Liver (tissue), 9 donors: ENCODE measurements around the gene ZNF92. TPM values are rescaled to one million over a fixed set of nuclear protein-coding genes. Genes with fewer than 3 reads are reported as not detected.

ENCODE experiments used
- DNase-seq: peaks from one replicate; pipeline ENCODE4 v3.0.0-alpha.2; 2017; ENCODE audit warnings: low spot score
- H3K27ac ChIP-seq, 2 donors: one replicate each; pipeline ENCODE4 v1.7.0; 2013; ENCODE audit warnings: inconsistent platforms in 2 of 2, low read length in 2 of 2, control low read depth in 1 of 2, low read depth in 1 of 2, mild to moderate bottlenecking in 1 of 2
- H3K27me3 ChIP-seq, 4 donors: one replicate each; pipeline versions ENCODE4 v1.6.1 to v1.7.0; 2013; ENCODE audit warnings: low read length in 3 of 4, inconsistent platforms in 1 of 4, mild to moderate bottlenecking in 1 of 4, moderate library complexity in 1 of 4; ENCODE audit not compliant: control insufficient read depth in 4 of 4, insufficient read depth in 4 of 4
- H3K36me3 ChIP-seq, 4 donors: one replicate each; pipeline versions ENCODE4 v1.6.1 to v1.7.0; 2013; ENCODE audit warnings: low read length in 3 of 4, mild to moderate bottlenecking in 3 of 4, low read depth in 1 of 4, moderate library complexity in 1 of 4; ENCODE audit not compliant: control insufficient read depth in 4 of 4, insufficient read depth in 3 of 4
- H3K4me1 ChIP-seq, 4 donors: one replicate each; pipeline versions ENCODE4 v1.6.1 to v1.7.0; 2013; ENCODE audit warnings: low read length in 3 of 4, mild to moderate bottlenecking in 3 of 4, moderate library complexity in 1 of 4; ENCODE audit not compliant: control insufficient read depth in 4 of 4, insufficient read depth in 4 of 4
- H3K4me3 ChIP-seq, 3 donors: one replicate each; pipeline versions ENCODE4 v1.6.1 to v1.7.0; 2013; ENCODE audit warnings: low read length in 3 of 3, control low read depth in 1 of 3, low read depth in 1 of 3, mild to moderate bottlenecking in 1 of 3
- H3K9ac ChIP-seq, 2 donors: one replicate each; pipeline ENCODE4 v1.7.0; 2013; ENCODE audit warnings: low read length in 2 of 2, mild to moderate bottlenecking in 2 of 2, moderate library complexity in 2 of 2, control low read depth in 1 of 2, low read depth in 1 of 2
- H3K9me3 ChIP-seq, 4 donors: one replicate each; pipeline versions ENCODE4 v1.6.1 to v1.7.0; 2013; ENCODE audit warnings: low read length in 3 of 4; ENCODE audit not compliant: control insufficient read depth in 4 of 4
- ATF3 ChIP-seq: IDR thresholded peaks from 2 replicates; pipeline ENCODE4 v1.6.1; 2016; ENCODE audit warnings: antibody characterized with exemption
- CTCF ChIP-seq: fragments of 150-350 bp; IDR thresholded peaks from 2 replicates; pipeline ENCODE4 v1.5.1; 2017; ENCODE audit warnings: improper control_type of control experiment, low read depth, low read length; ENCODE audit not compliant: missing input control
- EGR1 ChIP-seq, 2 donors: IDR thresholded peaks; 2 replicates each; pipeline ENCODE4 v1.6.1; 2016 to 2018; ENCODE audit warnings: antibody characterized with exemption in 2 of 2, low read depth in 2 of 2
- FOXA1 ChIP-seq: IDR thresholded peaks from 2 replicates; pipeline ENCODE4 v1.6.1; 2016; ENCODE audit warnings: antibody characterized with exemption
- FOXA2 ChIP-seq: IDR thresholded peaks from 2 replicates; pipeline ENCODE4 v1.6.1; 2016; ENCODE audit warnings: antibody characterized with exemption
- GABPA ChIP-seq, 2 donors: IDR thresholded peaks in 1 of 2; conservative IDR thresholded peaks in 1 of 2; 2 replicates each; pipeline ENCODE4 v1.6.1; 2016; ENCODE audit warnings: antibody characterized with exemption in 2 of 2, mild to moderate bottlenecking in 1 of 2, moderate library complexity in 1 of 2
- HNF4A ChIP-seq, 2 donors: conservative IDR thresholded peaks; 2 replicates each; pipeline ENCODE4 v1.6.1; 2016; ENCODE audit warnings: antibody characterized with exemption in 2 of 2, mild to moderate bottlenecking in 2 of 2
- HNF4G ChIP-seq: IDR thresholded peaks from 2 replicates; pipeline ENCODE4 v1.6.1; 2016; ENCODE audit warnings: antibody characterized with exemption
- JUND ChIP-seq, 2 donors: IDR thresholded peaks; 2 replicates each; pipeline ENCODE4 v1.6.1; 2016; ENCODE audit warnings: antibody characterized with exemption in 2 of 2
- MAX ChIP-seq: IDR thresholded peaks from 2 replicates; pipeline ENCODE4 v1.6.1; 2016; ENCODE audit warnings: antibody characterized with exemption
- NR2F2 ChIP-seq: IDR thresholded peaks from 2 replicates; pipeline ENCODE4 v1.6.1; 2016; ENCODE audit warnings: antibody characterized with exemption
- RAD21 ChIP-seq, 2 donors: IDR thresholded peaks; 2 replicates each; pipeline ENCODE4 v1.6.1; 2016; ENCODE audit warnings: antibody characterized with exemption in 2 of 2, mild to moderate bottlenecking in 2 of 2
- REST ChIP-seq: IDR thresholded peaks from 2 replicates; pipeline ENCODE4 v1.6.1; 2016; ENCODE audit warnings: antibody characterized with exemption, mild to moderate bottlenecking
- RXRA ChIP-seq, 2 donors: IDR thresholded peaks; 2 replicates each; pipeline ENCODE4 v1.6.1; 2017 to 2018; ENCODE audit warnings: antibody characterized with exemption in 2 of 2, mild to moderate bottlenecking in 1 of 2
- SP1 ChIP-seq: IDR thresholded peaks from 2 replicates; pipeline ENCODE4 v1.6.1; 2018; ENCODE audit warnings: antibody characterized with exemption, mild to moderate bottlenecking
- TAF1 ChIP-seq: conservative IDR thresholded peaks from 2 replicates; pipeline ENCODE4 v1.6.1; 2016; ENCODE audit warnings: antibody characterized with exemption, mild to moderate bottlenecking
- YY1 ChIP-seq: IDR thresholded peaks from 2 replicates; pipeline ENCODE4 v1.6.1; 2016; ENCODE audit warnings: antibody characterized with exemption, mild to moderate bottlenecking
- ZBTB33 ChIP-seq: IDR thresholded peaks from 2 replicates; pipeline ENCODE4 v1.6.1; 2016; ENCODE audit warnings: antibody characterized with exemption
- WGBS: extraction: QIAGEN DNeasy Blood & Tissue Kit; methylation state at CpG from one replicate; pipeline ENCODE4 v1.1.7; 2013; 5-methylcytosine and 5-hydroxymethylcytosine counted together
- polyA plus RNA-seq, 2 donors: library from polyadenylated mRNA; stranded (reverse) in 1 of 2; unstranded in 1 of 2; fragments of 200-250 nt in 1 of 2; fragments of >200 nt in 1 of 2; fragmentation: Nextera tagmentation in 1 of 2; extraction: Ambion mirVana in 1 of 2; gene quantifications; one replicate each; pipeline versions ENCODE4 v1.2.1 to v1.2.3, GENCODE V29; 2013 to 2015
- total RNA-seq, 2 donors: library from RNA; depleted of rRNA; stranded (reverse); fragments of >200 nt; gene quantifications; one replicate each; pipeline ENCODE4 v1.2.3, GENCODE V29; 2014
- donor health status: healthy.
- donor health status: healthy.
- donor health status: healthy.
- donor health status: healthy.
- donor health status: healthy.

Gene ZNF92
- total and polyA plus RNA-seq, 4 donors = 1.6 to 6.5 (median 2.7) TPM

GRCh38 chr7:65354263-65354662, 19.4 kb upstream of the ZNF92 start:
- TF ChIP-seq YY1 (no peak), MAX (no peak), TAF1 (no peak), REST (no peak), EGR1 (IDR thresholded peaks at IDR 0.05; ENCODE audit: low read depth in 2 of 2) (no peak), HNF4A (conservative IDR thresholded peaks at IDR 0.05) (no peak), ATF3 (no peak), FOXA1 (no peak), HNF4G (no peak)
- 95% methylated on average over 4 of the region's 4 CpGs for WGBS

GRCh38 chr7:65369843-65370242, 3.8 kb upstream of the ZNF92 start:
- TF ChIP-seq ZBTB33 (no peak), ATF3 (no peak), MAX (no peak), JUND (IDR thresholded peaks at IDR 0.05) (no peak), EGR1 (IDR thresholded peaks at IDR 0.05; ENCODE audit: low read depth in 2 of 2) (no peak), RXRA (IDR thresholded peaks at IDR 0.05) (no peak), SP1 (no peak), RAD21 (IDR thresholded peaks at IDR 0.05) (no peak), FOXA1 (no peak), HNF4G (no peak), CTCF (no peak), GABPA (IDR thresholded peaks at IDR 0.05 in 1 of 2, conservative IDR thresholded peaks at IDR 0.05 in 1 of 2) (no peak), HNF4A (conservative IDR thresholded peaks at IDR 0.05) (no peak), REST (no peak), TAF1 (no peak), FOXA2 (no peak), NR2F2 (no peak), YY1 (no peak)
- Histone ChIP-seq H3K36me3 (no peaks in the 10 kb centered on the region), H3K27me3 (no peaks in the 10 kb centered on the region), H3K4me1 (peaks cover 7 to 18% (median 14%) of the 10 kb centered on the region in 4 donors), H3K27ac (no peak overlapping the region), H3K9me3 (no peaks in the 10 kb centered on the region), H3K4me3 (no peak overlapping the region), H3K9ac (no peak overlapping the region)
- 96% methylated on average over 3 of the region's 3 CpGs for WGBS
- DNase-seq = no peak

More at GRCh38 chr7:65354263-65354662, 19.4 kb upstream of the ZNF92 start:
- no peaks in the 10 kb centered on the region for H3K27me3 ChIP-seq
- no peaks in the 10 kb centered on the region for H3K36me3 ChIP-seq
- no peak overlapping the region for H3K27ac ChIP-seq
- no peak overlapping the region for H3K9ac ChIP-seq
- H3K4me1 ChIP-seq = no peaks in the 10 kb centered on the region
- no peaks in the 10 kb centered on the region for H3K9me3 ChIP-seq
- DNase-seq = no peak
- no peak overlapping the region for H3K4me3 ChIP-seq
